ENCODE results near the gene SH2B2. TPM values are rescaled to one million over a fixed set of nuclear protein-coding genes. Genes with fewer than 3 reads are reported as not detected.

The SH2B2 gene
- total and polyA plus RNA-seq, 4 donors = 0.65 to 1.4 (median 1.0) TPM; not detected in 1

DNA sequence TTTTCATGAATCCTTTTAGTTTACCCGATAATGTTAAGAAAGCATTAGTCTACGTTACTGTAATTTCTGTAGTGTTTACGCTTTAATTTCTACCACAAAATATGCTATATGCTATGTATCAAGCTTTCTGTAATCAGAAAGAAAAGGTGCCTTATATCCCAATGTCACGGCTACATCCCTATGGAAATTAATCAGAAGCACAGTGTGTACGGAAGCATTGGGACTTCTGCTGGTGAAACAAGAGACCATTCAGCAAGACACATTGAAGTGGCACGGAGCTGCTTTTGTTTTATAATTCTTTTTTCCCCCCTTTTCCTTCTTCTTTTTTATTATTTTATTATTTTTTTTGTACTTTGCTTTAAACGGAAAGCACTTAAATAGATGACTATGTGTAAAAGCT lies 31.2 kb upstream of the SH2B2 start (continued):
- TF ChIP-seq TAF1 (conservative IDR thresholded peaks at IDR 0.05) = no peak

DNA sequence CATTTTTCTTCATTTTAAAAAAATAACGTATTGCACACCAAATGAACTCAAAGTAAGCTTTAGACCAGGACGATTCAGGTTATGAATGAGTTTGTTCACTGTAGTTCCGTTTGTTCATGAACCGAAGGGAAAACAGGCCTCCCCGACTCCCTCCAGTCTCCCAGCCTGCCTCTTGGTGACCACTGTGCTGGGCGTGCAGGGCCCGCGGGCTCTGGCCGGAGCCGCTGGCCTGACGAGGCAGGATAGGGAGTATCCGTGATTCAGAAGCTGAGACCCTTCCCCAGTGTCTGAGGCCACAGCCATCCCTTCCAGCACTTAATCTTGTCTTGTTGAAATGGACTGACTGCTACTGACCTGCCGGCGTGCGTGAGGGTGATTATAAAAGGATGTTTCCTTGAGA lies 30.8 kb upstream of the SH2B2 start:
- WGBS = 95% methylated on average over 15 of the region's 15 CpGs
- TF ChIP-seq HNF4G (IDR thresholded peaks at IDR 0.05) = no peak
- TF ChIP-seq FOXA2 (IDR thresholded peaks at IDR 0.05) = no peak
- no peak for TF ChIP-seq HNF4A (conservative IDR thresholded peaks at IDR 0.05)
- no peak for TF ChIP-seq FOXA1 (IDR thresholded peaks at IDR 0.05)
- no peak overlapping the region for H3K4me3 ChIP-seq (ENCODE audit: low read depth in 1 of 3, low read length in 3 of 3)
- H3K27me3 ChIP-seq (ENCODE audit: control insufficient read depth in 4 of 4, insufficient read depth in 4 of 4, low read length in 3 of 4) = no peaks in the 10 kb centered on the region
- H3K27ac ChIP-seq (ENCODE audit: low read depth in 1 of 2, low read length in 2 of 2) = no peak overlapping the region
- DNase-seq (ENCODE audit: low spot score) = no peak
- no peaks in the 10 kb centered on the region for H3K9me3 ChIP-seq (ENCODE audit: control insufficient read depth in 4 of 4, low read length in 3 of 4)
- H3K36me3 ChIP-seq (ENCODE audit: control insufficient read depth in 4 of 4, insufficient read depth in 3 of 4, low read depth in 1 of 4, low read length in 3 of 4) = no peaks in the 10 kb centered on the region
- no peak overlapping the region for H3K9ac ChIP-seq (ENCODE audit: low read depth in 1 of 2, low read length in 2 of 2)
- peaks cover 0 to 27% (median 10%) of the 10 kb centered on the region in 4 donors for H3K4me1 ChIP-seq (ENCODE audit: control insufficient read depth in 4 of 4, insufficient read depth in 4 of 4, low read length in 3 of 4)

DNA sequence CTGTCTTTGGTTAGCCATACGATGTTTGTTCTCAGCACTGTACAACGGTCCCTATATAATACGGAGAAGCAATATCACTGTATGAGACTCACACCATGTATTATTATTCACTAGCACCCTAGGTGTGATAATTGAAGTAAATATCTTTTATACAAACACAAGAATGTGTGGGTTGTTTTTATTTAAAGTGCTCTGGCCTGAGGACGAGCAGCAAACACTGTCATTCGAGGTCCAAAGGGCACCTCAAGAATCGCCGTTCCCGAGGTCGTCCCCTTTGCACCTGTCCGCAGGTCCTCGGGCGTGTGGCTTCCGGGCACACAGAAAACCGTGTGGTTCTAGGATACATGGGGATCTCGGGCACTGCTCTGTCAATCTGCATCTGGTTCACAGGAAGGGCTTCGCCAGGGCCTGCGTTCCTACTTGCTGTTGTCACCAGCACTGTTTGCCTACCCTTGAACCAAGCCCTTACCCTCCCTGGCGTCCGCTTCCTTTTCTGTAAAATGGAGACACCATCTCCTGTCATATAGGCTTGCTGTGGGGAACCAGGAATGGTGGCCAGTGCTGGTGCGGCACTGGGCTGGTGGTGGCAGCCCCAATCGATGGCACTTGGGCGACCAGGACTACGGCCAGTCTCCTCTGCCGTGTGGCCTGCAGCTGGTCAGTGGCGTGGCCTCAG lies 28.5 kb upstream of the SH2B2 start:
- Histone ChIP-seq H3K4me1 (ENCODE audit: control insufficient read depth in 4 of 4, insufficient read depth in 4 of 4, low read length in 3 of 4) (peaks cover 0 to 21% (median 8%) of the 10 kb centered on the region in 4 donors), H3K9me3 (ENCODE audit: control insufficient read depth in 4 of 4, low read length in 3 of 4) (no peaks in the 10 kb centered on the region), H3K27ac (ENCODE audit: low read depth in 1 of 2, low read length in 2 of 2) (peak overlapping the region; percentile 40 to 64), H3K9ac (ENCODE audit: low read depth in 1 of 2, low read length in 2 of 2) (no peak overlapping the region), H3K27me3 (ENCODE audit: control insufficient read depth in 4 of 4, insufficient read depth in 4 of 4, low read length in 3 of 4) (no peaks in the 10 kb centered on the region), H3K4me3 (ENCODE audit: low read depth in 1 of 3, low read length in 3 of 3) (no peak overlapping the region), H3K36me3 (ENCODE audit: control insufficient read depth in 4 of 4, insufficient read depth in 3 of 4, low read depth in 1 of 4, low read length in 3 of 4) (no peaks in the 10 kb centered on the region)
- DNase-seq (ENCODE audit: low spot score) = no peak
- TF ChIP-seq YY1 (IDR thresholded peaks at IDR 0.05) (peak; percentile 46), FOXA2 (IDR thresholded peaks at IDR 0.05) (no peak), HNF4G (IDR thresholded peaks at IDR 0.05) (peak; percentile 56), EGR1 (IDR thresholded peaks at IDR 0.05; ENCODE audit: low read depth in 2 of 2) (peak in 1 of 2 donors; percentile 10), FOXA1 (IDR thresholded peaks at IDR 0.05) (no peak), NR2F2 (IDR thresholded peaks at IDR 0.05) (no peak), GABPA (IDR thresholded peaks at IDR 0.05 in 1 of 2, conservative IDR thresholded peaks at IDR 0.05 in 1 of 2) (peak; percentile 10 to 74), TAF1 (conservative IDR thresholded peaks at IDR 0.05) (no peak), HNF4A (conservative IDR thresholded peaks at IDR 0.05) (peak; percentile 86 to 93), RXRA (IDR thresholded peaks at IDR 0.05) (peak; percentile 80 to 90), SP1 (IDR thresholded peaks at IDR 0.05) (peak; percentile 72)
- TF ChIP-seq, protein P1, sequence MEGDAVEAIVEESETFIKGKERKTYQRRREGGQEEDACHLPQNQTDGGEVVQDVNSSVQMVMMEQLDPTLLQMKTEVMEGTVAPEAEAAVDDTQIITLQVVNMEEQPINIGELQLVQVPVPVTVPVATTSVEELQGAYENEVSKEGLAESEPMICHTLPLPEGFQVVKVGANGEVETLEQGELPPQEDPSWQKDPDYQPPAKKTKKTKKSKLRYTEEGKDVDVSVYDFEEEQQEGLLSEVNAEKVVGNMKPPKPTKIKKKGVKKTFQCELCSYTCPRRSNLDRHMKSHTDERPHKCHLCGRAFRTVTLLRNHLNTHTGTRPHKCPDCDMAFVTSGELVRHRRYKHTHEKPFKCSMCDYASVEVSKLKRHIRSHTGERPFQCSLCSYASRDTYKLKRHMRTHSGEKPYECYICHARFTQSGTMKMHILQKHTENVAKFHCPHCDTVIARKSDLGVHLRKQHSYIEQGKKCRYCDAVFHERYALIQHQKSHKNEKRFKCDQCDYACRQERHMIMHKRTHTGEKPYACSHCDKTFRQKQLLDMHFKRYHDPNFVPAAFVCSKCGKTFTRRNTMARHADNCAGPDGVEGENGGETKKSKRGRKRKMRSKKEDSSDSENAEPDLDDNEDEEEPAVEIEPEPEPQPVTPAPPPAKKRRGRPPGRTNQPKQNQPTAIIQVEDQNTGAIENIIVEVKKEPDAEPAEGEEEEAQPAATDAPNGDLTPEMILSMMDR (IDR thresholded peaks at IDR 0.05; ENCODE audit: low read depth, low read length, missing input control) = no peak
- TF ChIP-seq, protein P2, sequence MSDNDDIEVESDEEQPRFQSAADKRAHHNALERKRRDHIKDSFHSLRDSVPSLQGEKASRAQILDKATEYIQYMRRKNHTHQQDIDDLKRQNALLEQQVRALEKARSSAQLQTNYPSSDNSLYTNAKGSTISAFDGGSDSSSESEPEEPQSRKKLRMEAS (IDR thresholded peaks at IDR 0.05) = no peak
- TF ChIP-seq, protein P3, sequence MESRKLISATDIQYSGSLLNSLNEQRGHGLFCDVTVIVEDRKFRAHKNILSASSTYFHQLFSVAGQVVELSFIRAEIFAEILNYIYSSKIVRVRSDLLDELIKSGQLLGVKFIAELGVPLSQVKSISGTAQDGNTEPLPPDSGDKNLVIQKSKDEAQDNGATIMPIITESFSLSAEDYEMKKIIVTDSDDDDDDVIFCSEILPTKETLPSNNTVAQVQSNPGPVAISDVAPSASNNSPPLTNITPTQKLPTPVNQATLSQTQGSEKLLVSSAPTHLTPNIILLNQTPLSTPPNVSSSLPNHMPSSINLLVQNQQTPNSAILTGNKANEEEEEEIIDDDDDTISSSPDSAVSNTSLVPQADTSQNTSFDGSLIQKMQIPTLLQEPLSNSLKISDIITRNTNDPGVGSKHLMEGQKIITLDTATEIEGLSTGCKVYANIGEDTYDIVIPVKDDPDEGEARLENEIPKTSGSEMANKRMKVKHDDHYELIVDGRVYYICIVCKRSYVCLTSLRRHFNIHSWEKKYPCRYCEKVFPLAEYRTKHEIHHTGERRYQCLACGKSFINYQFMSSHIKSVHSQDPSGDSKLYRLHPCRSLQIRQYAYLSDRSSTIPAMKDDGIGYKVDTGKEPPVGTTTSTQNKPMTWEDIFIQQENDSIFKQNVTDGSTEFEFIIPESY (IDR thresholded peaks at IDR 0.05) = peak; percentile 39
- TF ChIP-seq, protein P4, sequence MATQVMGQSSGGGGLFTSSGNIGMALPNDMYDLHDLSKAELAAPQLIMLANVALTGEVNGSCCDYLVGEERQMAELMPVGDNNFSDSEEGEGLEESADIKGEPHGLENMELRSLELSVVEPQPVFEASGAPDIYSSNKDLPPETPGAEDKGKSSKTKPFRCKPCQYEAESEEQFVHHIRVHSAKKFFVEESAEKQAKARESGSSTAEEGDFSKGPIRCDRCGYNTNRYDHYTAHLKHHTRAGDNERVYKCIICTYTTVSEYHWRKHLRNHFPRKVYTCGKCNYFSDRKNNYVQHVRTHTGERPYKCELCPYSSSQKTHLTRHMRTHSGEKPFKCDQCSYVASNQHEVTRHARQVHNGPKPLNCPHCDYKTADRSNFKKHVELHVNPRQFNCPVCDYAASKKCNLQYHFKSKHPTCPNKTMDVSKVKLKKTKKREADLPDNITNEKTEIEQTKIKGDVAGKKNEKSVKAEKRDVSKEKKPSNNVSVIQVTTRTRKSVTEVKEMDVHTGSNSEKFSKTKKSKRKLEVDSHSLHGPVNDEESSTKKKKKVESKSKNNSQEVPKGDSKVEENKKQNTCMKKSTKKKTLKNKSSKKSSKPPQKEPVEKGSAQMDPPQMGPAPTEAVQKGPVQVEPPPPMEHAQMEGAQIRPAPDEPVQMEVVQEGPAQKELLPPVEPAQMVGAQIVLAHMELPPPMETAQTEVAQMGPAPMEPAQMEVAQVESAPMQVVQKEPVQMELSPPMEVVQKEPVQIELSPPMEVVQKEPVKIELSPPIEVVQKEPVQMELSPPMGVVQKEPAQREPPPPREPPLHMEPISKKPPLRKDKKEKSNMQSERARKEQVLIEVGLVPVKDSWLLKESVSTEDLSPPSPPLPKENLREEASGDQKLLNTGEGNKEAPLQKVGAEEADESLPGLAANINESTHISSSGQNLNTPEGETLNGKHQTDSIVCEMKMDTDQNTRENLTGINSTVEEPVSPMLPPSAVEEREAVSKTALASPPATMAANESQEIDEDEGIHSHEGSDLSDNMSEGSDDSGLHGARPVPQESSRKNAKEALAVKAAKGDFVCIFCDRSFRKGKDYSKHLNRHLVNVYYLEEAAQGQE (IDR thresholded peaks at IDR 0.05) = peak; percentile 25
- TF ChIP-seq, protein P5, sequence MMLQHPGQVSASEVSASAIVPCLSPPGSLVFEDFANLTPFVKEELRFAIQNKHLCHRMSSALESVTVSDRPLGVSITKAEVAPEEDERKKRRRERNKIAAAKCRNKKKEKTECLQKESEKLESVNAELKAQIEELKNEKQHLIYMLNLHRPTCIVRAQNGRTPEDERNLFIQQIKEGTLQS (IDR thresholded peaks at IDR 0.05) = no peak
- 57% methylated on average over 25 of the region's 25 CpGs for WGBS
